Stomach (tissue), 9 donors: ENCODE data around the gene SLC25A48. TPM values are rescaled to one million over a fixed set of nuclear protein-coding genes. Genes with fewer than 3 reads are reported as not detected.

Experiments
- DNase-seq, 2 donors: peaks; one replicate each; pipeline versions ENCODE4 v3.0.0 to v3.0.0-alpha.2; 2013 to 2019
- H3K27ac ChIP-seq, 5 donors: fragments of 200-600 bp in 4 of 5; sonication (generic) in 4 of 5; one replicate each; pipeline ENCODE4 v1.5.1; 2013 to 2019; ENCODE audit warnings: mild to moderate bottlenecking in 1 of 5, moderate library complexity in 1 of 5
- H3K27me3 ChIP-seq, 3 donors: fragments of 200-600 bp; sonication (generic); one replicate each; pipeline ENCODE4 v1.5.1; 2017 to 2019; ENCODE audit warnings: mixed run types in 1 of 3
- H3K36me3 ChIP-seq, 4 donors: fragments of 200-600 bp; sonication (generic); 1 replicate in 3 of 4; 2 replicates in 1 of 4; pipeline ENCODE4 v1.5.1; 2016 to 2019
- H3K4me1 ChIP-seq, 4 donors: fragments of 200-600 bp; sonication (generic); one replicate each; pipeline ENCODE4 v1.5.1; 2016 to 2019
- H3K4me3 ChIP-seq, 4 donors: fragments of 200-600 bp; sonication (generic) in 3 of 4; one replicate each; pipeline ENCODE4 v1.5.1; 2016 to 2019; ENCODE audit warnings: mild to moderate bottlenecking in 1 of 4
- H3K9me3 ChIP-seq, 4 donors: fragments of 200-600 bp; sonication (generic); one replicate each; pipeline ENCODE4 v1.5.1; 2016 to 2019
- EP300 ChIP-seq: sonication (generic); formaldehyde crosslinking; IDR thresholded peaks from one replicate; pipeline ENCODE4 v1.6.1; 2017; ENCODE audit warnings: antibody characterized with exemption
- POLR2A ChIP-seq, 4 donors: fragments of 450-650 bp; IDR thresholded peaks; one replicate each; pipeline ENCODE4 v1.6.1; 2016; ENCODE audit warnings: antibody characterized with exemption in 4 of 4, control low read depth in 2 of 4, mild to moderate bottlenecking in 1 of 4, moderate library complexity in 1 of 4
- POLR2AphosphoS5 ChIP-seq, 3 donors: sonication (generic); formaldehyde crosslinking; IDR thresholded peaks; one replicate each; pipeline ENCODE4 v1.6.1; 2016; ENCODE audit warnings: antibody characterized with exemption in 3 of 3
- WGBS, 5 donors: extraction: QIAGEN DNeasy Blood & Tissue Kit in 3 of 5; methylation state at CpG; one replicate each; pipeline versions ENCODE4 v1.1.5 to v1.1.7; 2013 to 2018; 5-methylcytosine and 5-hydroxymethylcytosine counted together
- intact Hi-C: fragments of 100-400 bp; cut with DNase I; formaldehyde crosslinking; loops from one replicate; pipeline ENCODE4 v1.15.1; 2023; ENCODE audit warnings: low total_unique reads
- polyA plus RNA-seq, 3 donors: library from polyadenylated mRNA; stranded (reverse); fragments of 200-250 nt; gene quantifications; one replicate each; pipeline ENCODE4 v1.2.3, GENCODE V29; 2013
- total RNA-seq, 5 donors: library from RNA; depleted of rRNA; stranded (reverse); fragments of >200 nt; gene quantifications; one replicate each; pipeline versions ENCODE4 v1.1.0 to v1.2.3, GENCODE V29; 2014 to 2016
- TF ChIP-seq, protein P1 (sequence below), 7 experiments: fragments of 450-650 bp in 4 of 7; fragments of 200-600 bp in 3 of 7; sonication (generic) in 3 of 7; IDR thresholded peaks; one replicate each; pipeline ENCODE4 v1.5.1; 2016 to 2019; ENCODE audit warnings: antibody characterized with exemption in 7 of 7, control low read depth in 2 of 7, mild to moderate bottlenecking in 1 of 7
- donor health status: healthy with polysubstance abuse.
- donor health status: Bipolar disorder and iron deficiency.
- donor health status: healthy.

The SLC25A48 gene
- total and polyA plus RNA-seq, 8 donors: 0.13 to 0.37 TPM; not detected in 6

DNA sequence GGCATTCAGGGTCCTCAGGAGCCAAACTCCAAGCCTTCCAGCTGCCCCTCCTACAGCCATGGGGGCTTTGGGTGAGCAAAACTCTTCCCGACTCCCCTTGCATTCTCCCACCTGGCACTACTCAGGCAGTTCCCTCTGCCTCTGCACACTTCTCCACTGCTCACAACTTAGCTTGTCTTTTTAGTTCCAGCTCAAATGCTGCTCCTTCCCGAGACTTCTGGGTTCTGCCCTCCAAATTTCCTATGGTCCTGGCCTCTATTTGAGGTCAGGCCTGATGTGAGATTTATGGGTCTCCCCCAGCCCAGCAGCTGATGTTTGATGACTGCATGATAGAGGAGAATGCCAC, 5.7 kb upstream of the SLC25A48 start:
- Histone ChIP-seq H3K27me3 (peaks cover 4 to 43% (median 16%) of the 10 kb centered on the region in 3 donors), H3K27ac (no peak overlapping the region), H3K9me3 (no peaks in the 10 kb centered on the region), H3K36me3 (no peaks in the 10 kb centered on the region), H3K4me1 (peaks cover 0 to 6% (median 0%) of the 10 kb centered on the region in 4 donors), H3K4me3 (no peak overlapping the region)
- intact Hi-C loops: loop anchor here (5.0 kb wide), 1 partner anchor 266 kb away; no protein-coding TSS in a partner anchor
- DNase-seq: no peak
- TF ChIP-seq EP300: no peak
- 65 to 88% (median 75%) methylated on average over 2 of the region's 2 CpGs for WGBS, 5 donors

DNA sequence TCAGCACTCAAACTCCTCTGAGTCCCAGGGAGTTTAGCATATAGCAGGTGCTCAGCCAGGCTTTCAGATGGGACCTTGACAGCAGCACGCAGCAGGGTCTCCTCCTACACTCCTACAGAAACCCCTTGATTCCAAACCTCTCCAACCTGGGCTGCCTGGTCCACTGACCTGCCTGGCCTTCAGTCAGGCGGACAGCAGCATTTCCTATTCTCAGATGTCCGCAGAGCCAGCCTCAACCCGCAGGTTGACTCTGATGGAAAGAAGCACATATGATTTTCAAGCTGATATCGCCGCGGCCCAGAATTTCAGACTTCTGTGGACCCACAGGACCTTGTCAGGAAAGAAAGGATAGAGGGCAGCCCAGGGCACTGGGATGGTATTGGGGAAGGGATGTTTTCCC, 5.3 kb upstream of the SLC25A48 start:
- Histone ChIP-seq H3K4me3 (no peak overlapping the region), H3K9me3 (no peaks in the 10 kb centered on the region), H3K27me3 (peaks cover 4 to 47% (median 20%) of the 10 kb centered on the region in 3 donors), H3K36me3 (no peaks in the 10 kb centered on the region), H3K27ac (no peak overlapping the region), H3K4me1 (peaks cover 0 to 10% (median 2%) of the 10 kb centered on the region in 4 donors)
- intact Hi-C loops: loop anchor here (5.0 kb wide), 1 partner anchor 267 kb away; no protein-coding TSS in a partner anchor
- TF ChIP-seq POLR2AphosphoS5 (IDR thresholded peaks at IDR 0.05) (no peak), EP300 (no peak), POLR2A (IDR thresholded peaks at IDR 0.05) (no peak)
- TF ChIP-seq, protein P1, sequence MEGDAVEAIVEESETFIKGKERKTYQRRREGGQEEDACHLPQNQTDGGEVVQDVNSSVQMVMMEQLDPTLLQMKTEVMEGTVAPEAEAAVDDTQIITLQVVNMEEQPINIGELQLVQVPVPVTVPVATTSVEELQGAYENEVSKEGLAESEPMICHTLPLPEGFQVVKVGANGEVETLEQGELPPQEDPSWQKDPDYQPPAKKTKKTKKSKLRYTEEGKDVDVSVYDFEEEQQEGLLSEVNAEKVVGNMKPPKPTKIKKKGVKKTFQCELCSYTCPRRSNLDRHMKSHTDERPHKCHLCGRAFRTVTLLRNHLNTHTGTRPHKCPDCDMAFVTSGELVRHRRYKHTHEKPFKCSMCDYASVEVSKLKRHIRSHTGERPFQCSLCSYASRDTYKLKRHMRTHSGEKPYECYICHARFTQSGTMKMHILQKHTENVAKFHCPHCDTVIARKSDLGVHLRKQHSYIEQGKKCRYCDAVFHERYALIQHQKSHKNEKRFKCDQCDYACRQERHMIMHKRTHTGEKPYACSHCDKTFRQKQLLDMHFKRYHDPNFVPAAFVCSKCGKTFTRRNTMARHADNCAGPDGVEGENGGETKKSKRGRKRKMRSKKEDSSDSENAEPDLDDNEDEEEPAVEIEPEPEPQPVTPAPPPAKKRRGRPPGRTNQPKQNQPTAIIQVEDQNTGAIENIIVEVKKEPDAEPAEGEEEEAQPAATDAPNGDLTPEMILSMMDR (IDR thresholded peaks at IDR 0.05): no peak
- DNase-seq: no peak
- 70 to 87% (median 80%) methylated on average over 7 of the region's 7 CpGs for WGBS, 5 donors

DNA sequence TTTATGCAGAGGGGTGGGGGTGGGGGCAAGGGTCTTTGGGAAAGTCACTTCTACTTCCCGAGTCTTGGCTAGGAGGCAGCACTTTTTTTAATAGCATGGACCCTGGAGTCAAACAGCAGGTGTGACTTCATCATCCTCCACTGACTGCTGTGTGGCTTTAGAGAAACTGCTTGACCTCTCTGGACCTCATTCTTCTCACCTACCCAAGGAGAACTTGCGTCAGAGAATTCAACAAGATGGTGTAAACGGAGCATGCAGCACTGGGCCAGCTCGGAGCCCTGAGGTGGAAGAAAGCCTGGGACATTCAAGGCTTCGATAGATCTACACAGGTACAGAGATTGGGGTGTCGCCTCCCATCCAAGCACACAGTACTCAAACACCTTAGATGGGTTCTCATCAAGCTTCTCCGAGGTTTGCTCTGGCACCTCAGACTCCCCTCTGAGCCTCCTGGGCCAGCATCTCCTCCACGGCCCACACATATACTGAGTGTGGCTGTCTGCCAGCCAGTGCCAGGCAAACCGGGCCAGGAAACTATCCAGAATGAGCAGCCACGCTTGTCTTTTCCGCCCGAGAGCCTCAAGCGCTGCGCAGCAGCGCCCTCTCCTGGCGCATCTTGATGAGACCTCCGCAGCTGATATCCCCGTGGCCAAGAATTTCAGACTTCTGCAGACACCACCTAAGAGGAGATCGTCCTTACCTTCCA, 4.6 kb upstream of the SLC25A48 start:
- Histone ChIP-seq H3K27me3 (peaks cover 4 to 54% (median 27%) of the 10 kb centered on the region in 3 donors), H3K4me1 (peaks cover 6 to 16% (median 9%) of the 10 kb centered on the region in 4 donors), H3K36me3 (no peaks in the 10 kb centered on the region), H3K9me3 (no peaks in the 10 kb centered on the region), H3K4me3 (no peak overlapping the region), H3K27ac (no peak overlapping the region)
- no peak for TF ChIP-seq EP300
- TF ChIP-seq, protein P1 (IDR thresholded peaks at IDR 0.05): peak in 5 of 7 experiments; percentile 6 to 60 (median 47)
- TF ChIP-seq POLR2A (IDR thresholded peaks at IDR 0.05): no peak
- no peak for TF ChIP-seq POLR2AphosphoS5 (IDR thresholded peaks at IDR 0.05)
- WGBS, 5 donors: 28 to 30% (median 30%) methylated on average over 18 to 19 of the region's 19 CpGs
- peak; percentile 63 to 83 for DNase-seq
- intact Hi-C loops: loop anchor here (5.0 kb wide), 1 partner anchor 268 kb away; no protein-coding TSS in a partner anchor

DNA sequence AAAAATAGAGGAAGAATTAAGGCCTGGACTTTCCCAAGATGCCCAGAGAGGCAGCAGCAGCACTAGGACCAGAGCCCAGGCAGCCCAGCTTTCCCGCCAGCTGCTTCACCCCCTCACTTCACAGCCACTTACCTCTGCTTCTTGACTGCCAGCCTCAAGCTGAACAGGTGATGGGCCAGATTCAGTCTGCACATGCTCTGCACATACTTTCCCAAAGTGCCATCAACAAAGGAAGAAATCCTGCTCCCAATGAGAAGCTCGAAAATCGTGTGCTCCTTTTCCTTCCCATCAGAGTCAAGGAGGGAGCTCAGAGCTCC, 4.1 kb upstream of the SLC25A48 start:
- WGBS, 5 donors: 39 to 61% (median 54%) methylated on average over 3 of the region's 3 CpGs
- no peaks in the 10 kb centered on the region for H3K9me3 ChIP-seq
- no peak overlapping the region for H3K27ac ChIP-seq
- H3K27me3 ChIP-seq: peaks cover 4 to 59% (median 32%) of the 10 kb centered on the region in 3 donors
- peaks cover 11 to 21% (median 14%) of the 10 kb centered on the region in 4 donors for H3K4me1 ChIP-seq
- DNase-seq: no peak
- H3K36me3 ChIP-seq: no peaks in the 10 kb centered on the region
- intact Hi-C loops: no loop called here
- H3K4me3 ChIP-seq: no peak overlapping the region
- TF ChIP-seq, protein P1 (IDR thresholded peaks at IDR 0.05): no peak
- no peak for TF ChIP-seq EP300

DNA sequence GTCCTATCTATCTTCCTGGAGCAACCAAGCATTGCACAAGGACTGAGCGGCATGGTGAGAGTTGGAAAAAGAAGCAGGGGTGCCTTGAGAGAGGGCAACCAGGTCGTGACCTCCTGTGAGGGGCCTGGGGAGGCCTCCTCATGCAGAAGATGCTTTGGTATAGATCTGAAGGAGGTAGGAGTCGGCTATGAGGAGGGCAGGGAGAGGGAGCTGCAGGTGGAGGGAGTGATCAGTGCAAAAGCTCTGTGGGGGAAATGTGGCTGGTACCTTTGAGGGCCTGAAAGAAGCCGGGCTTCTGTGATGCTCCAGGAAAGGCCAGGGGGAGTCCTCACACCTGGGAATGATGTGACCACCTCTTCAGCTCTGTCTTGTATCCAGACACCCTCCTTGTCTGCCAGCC, 3.6 kb upstream of the SLC25A48 start:
- Histone ChIP-seq H3K36me3 (no peaks in the 10 kb centered on the region), H3K9me3 (no peaks in the 10 kb centered on the region), H3K4me3 (no peak overlapping the region), H3K4me1 (peaks cover 12 to 21% (median 14%) of the 10 kb centered on the region in 4 donors), H3K27ac (no peak overlapping the region), H3K27me3 (peaks cover 4 to 64% (median 37%) of the 10 kb centered on the region in 3 donors)
- 51 to 67% (median 60%) methylated on average over 4 of the region's 4 CpGs for WGBS, 5 donors
- DNase-seq: no peak
- intact Hi-C loops: no loop called here
- TF ChIP-seq POLR2A (IDR thresholded peaks at IDR 0.05) (no peak), EP300 (no peak), POLR2AphosphoS5 (IDR thresholded peaks at IDR 0.05) (no peak)
- TF ChIP-seq, protein P1 (IDR thresholded peaks at IDR 0.05): no peak
